Retinal pigment epithelial cell (primary cell): ENCODE results near the gene DLGAP1.

Experiments
- DNase-seq: peaks from one replicate; pipeline ENCODE4 v3.0.0-alpha.2; 2010; ENCODE audit warnings: low read depth
- H3K4me3 ChIP-seq: 2 replicates; pipeline ENCODE4 v1.5.1; 2011; ENCODE audit warnings: mild to moderate bottlenecking, low read length, control low read depth, moderate library complexity
- TF ChIP-seq, protein P1 (sequence below): conservative IDR thresholded peaks from 2 replicates; pipeline ENCODE4 v1.5.1; 2011; ENCODE audit warnings: low read depth, low read length, control low read depth, inconsistent platforms

The DLGAP1 gene

DNA sequence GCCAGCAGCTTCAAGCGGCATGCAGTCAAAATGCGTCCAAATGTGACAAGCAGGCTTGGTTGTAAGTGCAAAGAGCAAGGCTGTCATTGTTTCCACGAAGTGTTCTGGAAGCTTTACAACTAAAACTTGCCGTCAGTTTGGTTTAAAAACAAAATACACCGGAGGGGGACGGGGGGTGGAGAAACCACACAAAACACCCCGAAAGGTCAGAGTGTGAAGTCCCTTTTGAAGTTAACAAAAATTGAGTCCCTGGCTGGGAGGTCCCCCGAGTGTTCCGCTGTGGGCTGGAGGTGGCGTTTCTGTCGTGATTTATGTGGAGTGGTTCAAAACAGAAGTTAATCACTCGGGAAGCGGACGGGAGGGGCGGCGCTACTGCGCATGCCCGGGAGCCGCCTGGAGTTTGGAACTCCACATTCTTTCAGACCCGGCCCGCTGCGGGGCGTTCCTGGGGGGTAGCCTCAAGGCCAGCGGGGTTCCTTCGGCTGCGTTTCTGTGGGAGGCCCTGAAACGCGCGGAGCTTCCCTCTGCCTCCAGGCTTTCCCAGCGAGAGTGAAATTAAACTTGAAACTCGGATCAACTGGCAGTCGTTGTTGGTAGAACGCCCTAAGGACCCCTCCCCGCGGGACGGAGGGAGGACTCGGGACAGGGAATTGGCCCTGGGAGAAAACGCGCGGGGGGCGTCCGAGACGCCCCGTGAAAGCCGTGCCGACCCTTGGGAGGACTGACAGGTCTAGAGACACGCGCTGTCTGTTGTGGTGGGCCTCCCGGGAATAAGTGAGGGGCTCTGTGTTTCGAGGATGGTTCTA is 1003.7 kb downstream of the DLGAP1 start:
- no peak for DNase-seq
- TF ChIP-seq, protein P1, sequence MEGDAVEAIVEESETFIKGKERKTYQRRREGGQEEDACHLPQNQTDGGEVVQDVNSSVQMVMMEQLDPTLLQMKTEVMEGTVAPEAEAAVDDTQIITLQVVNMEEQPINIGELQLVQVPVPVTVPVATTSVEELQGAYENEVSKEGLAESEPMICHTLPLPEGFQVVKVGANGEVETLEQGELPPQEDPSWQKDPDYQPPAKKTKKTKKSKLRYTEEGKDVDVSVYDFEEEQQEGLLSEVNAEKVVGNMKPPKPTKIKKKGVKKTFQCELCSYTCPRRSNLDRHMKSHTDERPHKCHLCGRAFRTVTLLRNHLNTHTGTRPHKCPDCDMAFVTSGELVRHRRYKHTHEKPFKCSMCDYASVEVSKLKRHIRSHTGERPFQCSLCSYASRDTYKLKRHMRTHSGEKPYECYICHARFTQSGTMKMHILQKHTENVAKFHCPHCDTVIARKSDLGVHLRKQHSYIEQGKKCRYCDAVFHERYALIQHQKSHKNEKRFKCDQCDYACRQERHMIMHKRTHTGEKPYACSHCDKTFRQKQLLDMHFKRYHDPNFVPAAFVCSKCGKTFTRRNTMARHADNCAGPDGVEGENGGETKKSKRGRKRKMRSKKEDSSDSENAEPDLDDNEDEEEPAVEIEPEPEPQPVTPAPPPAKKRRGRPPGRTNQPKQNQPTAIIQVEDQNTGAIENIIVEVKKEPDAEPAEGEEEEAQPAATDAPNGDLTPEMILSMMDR, result no peak

DNA sequence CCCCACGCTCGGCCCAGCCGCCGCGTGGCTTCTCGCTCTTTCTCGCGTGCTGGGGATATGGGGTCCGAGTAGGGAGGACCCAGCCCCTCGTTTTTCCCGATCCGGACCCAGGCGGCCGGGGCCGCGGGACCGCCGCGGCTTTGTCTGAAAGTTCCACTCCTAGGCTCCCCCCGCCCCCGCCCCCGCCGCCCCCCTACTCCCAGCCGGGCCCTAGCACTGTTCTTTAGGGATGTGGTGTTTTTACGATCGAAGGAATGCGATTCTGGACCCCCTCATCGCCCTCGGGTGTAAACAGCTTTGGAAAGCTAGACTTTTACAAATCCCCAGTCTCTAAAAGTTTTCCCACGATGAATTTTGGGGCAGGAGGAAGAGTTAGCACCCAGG is 1004.3 kb downstream of the DLGAP1 start:
- TF ChIP-seq, protein P1, result no peak
- DNase-seq, result no peak
- H3K4me3 ChIP-seq, result peak overlapping the region; percentile 86

More for the DNA sequence above, 1003.7 kb downstream of the DLGAP1 start:
- H3K4me3 ChIP-seq, result peak overlapping the region; percentile 86

- H3K4me3 ChIP-seq, result peak within 1 kb of the TSS; percentile 86
- TF ChIP-seq, protein P1, result no peak
- no peak for DNase-seq
Observed at GRCh38 chr18:3450012-3450798, 1004.9 kb downstream of the DLGAP1 start, which contains the start of gene TGIF1. TGIF1 (plus strand) TSS chr18:3450172; CDS start chr18:3450490, 318 bp downstream.

DNA sequence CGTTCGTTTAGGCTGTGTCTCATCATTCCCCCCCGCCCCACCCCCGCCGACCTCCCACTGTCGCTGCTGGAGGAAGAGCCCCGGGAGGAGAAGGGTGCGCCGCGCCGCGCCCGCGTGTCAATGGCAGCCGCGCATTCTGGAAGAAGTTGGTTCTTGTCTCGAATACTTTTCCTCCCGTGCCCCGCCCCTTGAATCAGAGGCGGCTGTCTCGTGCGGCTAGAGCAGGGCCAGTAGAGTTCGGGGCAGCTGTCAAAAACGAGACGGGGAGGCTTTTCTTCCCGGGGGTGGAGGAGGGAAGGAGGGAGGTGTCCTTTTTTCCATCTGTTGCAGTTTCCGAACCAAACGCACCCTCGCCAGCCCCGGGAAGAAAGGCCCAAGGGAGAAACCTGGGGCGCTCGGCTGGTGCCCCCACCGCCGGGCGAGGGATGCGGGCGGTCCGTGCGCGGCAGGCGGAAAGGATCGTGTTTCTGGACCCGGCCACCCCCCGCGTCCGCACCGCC is 1005.5 kb downstream of the DLGAP1 start:
- H3K4me3 ChIP-seq, result peak overlapping the region; percentile 86
- TF ChIP-seq, protein P1, result no peak
- no peak for DNase-seq

DNA sequence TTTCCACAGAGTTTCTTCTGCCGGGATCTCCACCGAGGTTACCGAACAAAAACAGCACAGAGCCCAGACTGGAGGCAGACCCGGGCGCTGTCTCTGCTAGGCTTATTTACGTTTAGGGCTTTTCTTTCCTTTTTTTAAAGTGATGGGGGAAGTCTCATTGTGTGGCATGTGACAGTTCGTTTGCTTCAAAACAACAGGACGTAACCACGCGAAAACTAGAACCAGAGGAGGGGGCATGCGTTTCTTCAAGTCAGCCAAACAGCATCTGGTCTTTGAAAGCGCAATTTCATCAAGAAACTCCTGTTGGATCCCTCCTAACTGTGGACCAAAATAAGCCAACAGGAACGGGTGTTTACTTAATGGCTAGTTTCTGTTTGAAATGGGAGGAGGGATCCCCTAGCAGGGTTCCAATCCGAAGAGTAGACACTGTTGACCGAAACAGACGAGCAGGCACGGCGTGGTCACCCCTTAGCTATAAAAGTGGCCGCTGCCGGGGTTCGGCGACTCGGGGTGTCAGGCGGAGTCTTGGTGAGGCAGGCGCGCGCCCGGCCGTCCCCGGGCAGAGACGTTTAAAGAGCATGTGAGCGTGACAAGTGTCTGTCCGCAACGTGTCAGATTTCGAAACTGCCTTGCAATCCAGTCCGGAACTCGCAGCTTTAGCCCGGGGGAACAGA is 1006.1 kb downstream of the DLGAP1 start:
- peak; percentile 69 for DNase-seq
- H3K4me3 ChIP-seq, result peak overlapping the region; percentile 86
- TF ChIP-seq, protein P1, result no peak

GRCh38 chr18:3447895-3448837 is 1006.9 kb downstream of the DLGAP1 start:
- TF ChIP-seq, protein P1, result peak; percentile 25
- peak overlapping the region; percentile 86 for H3K4me3 ChIP-seq
- peak; percentile 96 for DNase-seq
